DMS153 (cell line): ENCODE data around the gene RTCB.

ENCODE experiments used
- DNase-seq: peaks from one replicate; lab custom pipeline; 2025; lab: John Stamatoyannopoulos, UW

RTCB gene

DNA sequence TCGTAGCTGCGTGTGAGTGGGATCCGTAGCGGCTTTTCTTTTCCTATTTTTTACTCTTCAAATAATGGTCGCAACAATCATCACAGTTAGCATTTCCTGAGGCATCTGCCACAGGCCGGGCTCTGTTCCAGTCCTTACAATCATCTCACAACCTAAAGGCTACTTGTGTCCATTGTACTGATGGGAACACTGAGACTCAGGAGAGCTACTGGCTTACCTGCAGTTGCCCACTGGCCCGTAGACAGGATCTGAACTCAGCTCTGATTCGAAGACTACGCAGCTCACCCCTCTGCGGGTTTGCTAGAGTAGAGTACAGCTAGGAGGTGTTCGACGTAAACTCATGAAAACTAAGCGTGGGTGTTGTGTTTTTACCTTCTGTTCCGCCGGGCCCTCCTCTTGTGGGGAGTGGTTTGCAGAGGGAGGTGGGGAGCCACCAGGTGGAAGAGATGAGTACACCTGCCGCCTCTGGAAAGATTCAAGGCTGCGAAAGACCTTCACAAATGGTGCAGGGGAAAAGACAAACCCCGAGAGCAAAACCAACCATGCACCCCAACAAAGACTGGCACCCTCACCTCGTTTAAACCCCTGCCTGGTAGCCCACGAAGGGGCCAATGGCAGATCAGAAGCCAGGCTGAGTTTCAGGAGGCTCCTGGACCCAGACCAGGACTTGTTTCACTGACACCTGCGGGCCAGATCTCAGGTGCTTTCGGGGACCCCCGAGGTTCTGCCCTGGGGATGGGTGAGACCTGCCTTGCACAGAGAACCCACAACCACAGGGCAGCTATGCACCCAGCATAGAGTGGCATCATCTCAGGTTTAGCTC lies 72.6 kb downstream of the RTCB start:
- no peak for DNase-seq

DNA sequence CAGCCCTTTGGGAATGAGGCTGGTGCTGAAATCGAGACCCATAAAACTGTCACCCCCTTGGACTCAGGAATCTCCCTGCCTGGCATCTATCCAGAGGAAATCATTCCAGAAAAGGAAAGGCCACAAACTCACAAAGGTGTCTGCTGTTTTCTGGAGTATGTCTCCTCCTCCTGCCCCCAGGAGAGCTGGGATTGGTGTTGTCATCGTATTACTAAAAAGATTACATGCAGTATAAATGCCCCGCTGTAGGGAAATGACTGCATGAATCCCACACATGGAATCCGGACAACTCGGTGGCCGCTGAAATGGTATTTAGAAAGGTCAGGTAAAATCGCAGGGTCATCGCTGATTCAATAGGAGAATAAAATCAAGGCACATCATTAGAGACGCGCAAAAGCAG lies 73.3 kb downstream of the RTCB start:
- no peak for DNase-seq
